Heart left ventricle (tissue), 16 donors: ENCODE results near the gene CNTNAP5. TPM values are rescaled to one million over a fixed set of nuclear protein-coding genes. Genes with fewer than 3 reads are reported as not detected.
A peak's percentile ranks its signal among the peaks of the same experiment; 100 is the strongest.

Source experiments
- ATAC-seq, 4 donors: fragments of 200-7000 bp; cut with Tn5 transposase; one replicate each; pipeline ENCODE4 v1.9.1; 2020 to 2022; ENCODE audit warnings: moderate library complexity in 4 of 4, mild to moderate bottlenecking in 3 of 4, moderate number of reproducible peaks in 1 of 4
- DNase-seq, 5 donors: peaks; one replicate each; pipeline ENCODE4 v3.0.0-alpha.2; 2020
- H3K27ac ChIP-seq, 12 donors: fragments of 200-600 bp; sonication (generic) in 4 of 12; one replicate each; pipeline versions ENCODE4 v1.5.0 to v1.8.0; 2016 to 2022; ENCODE audit warnings: mild to moderate bottlenecking in 2 of 12
- H3K27me3 ChIP-seq, 9 donors: fragments of 200-600 bp; sonication (generic) in 2 of 9; one replicate each; pipeline versions ENCODE4 v1.5.1 to v1.8.0; 2016 to 2022; ENCODE audit warnings: mild to moderate bottlenecking in 3 of 9
- H3K36me3 ChIP-seq, 9 donors: fragments of 200-600 bp; sonication (generic) in 2 of 9; one replicate each; pipeline versions ENCODE4 v1.5.0 to v1.8.0; 2018 to 2022; ENCODE audit warnings: mild to moderate bottlenecking in 2 of 9
- H3K4me1 ChIP-seq, 12 donors: fragments of 200-600 bp; sonication (generic) in 4 of 12; one replicate each; pipeline versions ENCODE4 v1.5.0 to v1.8.0; 2016 to 2022; ENCODE audit warnings: mild to moderate bottlenecking in 3 of 12
- H3K4me3 ChIP-seq, 12 donors: fragments of 200-600 bp; sonication (generic) in 4 of 12; one replicate each; pipeline versions ENCODE4 v1.5.0 to v1.8.0; 2017 to 2022; ENCODE audit warnings: mild to moderate bottlenecking in 9 of 12, moderate library complexity in 4 of 12
- H3K9me3 ChIP-seq, 12 donors: fragments of 200-600 bp; sonication (generic) in 4 of 12; one replicate each; pipeline versions ENCODE4 v1.5.0 to v1.8.0; 2016 to 2022; ENCODE audit warnings: mild to moderate bottlenecking in 1 of 12
- CTCF ChIP-seq, 12 donors: fragments of 200-600 bp; sonication (generic) in 4 of 12; IDR thresholded peaks; one replicate each; pipeline versions ENCODE4 v1.5.0 to v1.8.0; 2018 to 2022; ENCODE audit warnings: antibody characterized with exemption in 12 of 12, mild to moderate bottlenecking in 5 of 12
- POLR2A ChIP-seq, 2 donors: fragments of 450-650 bp; IDR thresholded peaks; one replicate each; pipeline ENCODE4 v1.6.1; 2017; ENCODE audit warnings: antibody characterized with exemption in 2 of 2, mild to moderate bottlenecking in 2 of 2, moderate library complexity in 2 of 2
- WGBS, 4 donors: extraction: QIAGEN DNeasy Blood & Tissue Kit in 2 of 4; methylation state at CpG; one replicate each; pipeline versions ENCODE4 v1.1.5 to v1.1.7; 2013 to 2018; 5-methylcytosine and 5-hydroxymethylcytosine counted together
- intact Hi-C, 10 donors: fragments of 100-400 bp; cut with DNase I; formaldehyde crosslinking; loops; one replicate each; pipeline versions ENCODE4 v1.11.1 to v1.14.2; 2022
- polyA plus RNA-seq, 2 donors: library from polyadenylated mRNA; stranded (reverse); fragments of 200-250 nt; gene quantifications; one replicate each; pipeline ENCODE4 v1.2.3, GENCODE V29; 2013
- total RNA-seq, 9 donors: library from RNA; depleted of rRNA in 2 of 9; stranded (reverse); fragments of >200 nt in 2 of 9; fragmentation: NEBNext Ultra II Directional in 3 of 9; extraction: Animal tissue kit (Norgen Biotek cat#: 25700) in 3 of 9; gene quantifications; one replicate each; pipeline versions ENCODE4 v1.1.0 to v1.2.4, GENCODE V29; 2016 to 2023
- donor health status: ischemic (EF 13 %, LVEDD 7.1; RV severe dilation, severe dysfunction).
- donor health status: healthy with polysubstance abuse.
- donor health status: DM: no; HTN: yes; CAD: no.
- donor health status: DM: no; HTN: no; CAD: no.
- donor health status: ischemic (EF 25% LVEDD 6.9; RV normal size, moderate dysfunction).
- donor health status: ischemic (EF 25% LVEDD 5.7; RV mildly dilated, moderate dysfunction).
- donor health status: healthy.
- donor health status: DM: yes; HTN: yes; CAD: no.
- donor health status: ischemic (EF 35%, LVEDD 5.7; RV mildly dilated, moderate dysfunction).
- donor health status: nonischemic (EF 11% LVEDD 7.7; RV severe dilation, severe dysfunction).
- donor health status: DM: yes; HTN: yes; CAD: no.
- donor health status: PGD.
- donor health status: ischemic (EF 29% LVEDD 5.4; RV normal size, mild dysfunction).
- donor health status: nonischemic (EF 23%, LVEDD 6.1; RV moderate dilation, normal function).

CNTNAP5 gene
- total and polyA plus RNA-seq, 11 donors: not detected

DNA sequence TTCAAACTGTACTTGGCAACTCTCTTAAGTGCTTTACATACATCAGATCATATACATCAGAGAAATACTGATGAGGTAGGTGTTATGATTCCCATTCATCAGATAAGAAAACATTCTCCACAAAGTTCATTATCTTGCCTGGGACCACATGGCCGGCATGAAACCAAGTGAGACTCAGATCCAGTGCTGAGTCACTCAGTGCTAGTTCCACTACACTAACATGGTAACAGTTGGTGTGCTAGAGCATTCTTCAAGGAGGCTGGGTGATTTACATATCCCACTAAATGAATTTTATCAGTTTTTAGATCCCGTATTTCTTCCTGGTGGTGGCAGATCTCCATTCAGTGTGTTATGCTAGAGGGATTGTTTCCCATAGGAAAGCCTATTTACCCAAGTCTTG lies 772.0 kb downstream of the CNTNAP5 start:
- 69 to 87% (median 70%) methylated on average over 2 of the region's 2 CpGs for WGBS, 4 donors
- ATAC-seq (no peak), DNase-seq (no peak)
- intact Hi-C loops: no loop called here
- H3K36me3 ChIP-seq: no peaks in the 10 kb centered on the region
- no peaks in the 10 kb centered on the region for H3K9me3 ChIP-seq
- H3K27me3 ChIP-seq: no peaks in the 10 kb centered on the region
- no peak overlapping the region for H3K4me3 ChIP-seq
- H3K27ac ChIP-seq: no peak overlapping the region
- H3K4me1 ChIP-seq: no peaks in the 10 kb centered on the region
- TF ChIP-seq POLR2A (IDR thresholded peaks at IDR 0.05) (no peak), CTCF (IDR thresholded peaks at IDR 0.05) (no peak)

- DNase-seq (no peak), ATAC-seq (no peak)
- H3K4me1 ChIP-seq: no peaks in the 10 kb centered on the region
- no peaks in the 10 kb centered on the region for H3K27me3 ChIP-seq
- H3K4me3 ChIP-seq: no peak overlapping the region
- no peak for TF ChIP-seq CTCF (IDR thresholded peaks at IDR 0.05)
- 46 to 60% (median 59%) methylated on average over 1 of the region's 1 CpG for WGBS, 4 donors
- intact Hi-C loops: no loop called here
- no peaks in the 10 kb centered on the region for H3K9me3 ChIP-seq
- no peak overlapping the region for H3K27ac ChIP-seq
- no peaks in the 10 kb centered on the region for H3K36me3 ChIP-seq
Measured at GRCh38 chr2:124798551-124798950, 773.5 kb downstream of the CNTNAP5 start.

GRCh38 chr2:124804014-124804940 lies 779.2 kb downstream of the CNTNAP5 start:
- no peaks in the 10 kb centered on the region for H3K9me3 ChIP-seq
- 50 to 59% (median 52%) methylated on average over 5 of the region's 5 CpGs for WGBS, 4 donors
- no peaks in the 10 kb centered on the region for H3K36me3 ChIP-seq
- H3K4me3 ChIP-seq: no peak overlapping the region
- ATAC-seq: no peak
- intact Hi-C loops: loop anchor here in 1 of 10 donors (10.0 kb wide), 1 partner anchor 769 kb away; no protein-coding TSS in a partner anchor
- DNase-seq: no peak
- H3K4me1 ChIP-seq: no peaks in the 10 kb centered on the region
- no peaks in the 10 kb centered on the region for H3K27me3 ChIP-seq
- no peak overlapping the region for H3K27ac ChIP-seq
- TF ChIP-seq CTCF (IDR thresholded peaks at IDR 0.05): peak; percentile 34 to 59 (median 51)
- no peak for TF ChIP-seq POLR2A (IDR thresholded peaks at IDR 0.05)

DNA sequence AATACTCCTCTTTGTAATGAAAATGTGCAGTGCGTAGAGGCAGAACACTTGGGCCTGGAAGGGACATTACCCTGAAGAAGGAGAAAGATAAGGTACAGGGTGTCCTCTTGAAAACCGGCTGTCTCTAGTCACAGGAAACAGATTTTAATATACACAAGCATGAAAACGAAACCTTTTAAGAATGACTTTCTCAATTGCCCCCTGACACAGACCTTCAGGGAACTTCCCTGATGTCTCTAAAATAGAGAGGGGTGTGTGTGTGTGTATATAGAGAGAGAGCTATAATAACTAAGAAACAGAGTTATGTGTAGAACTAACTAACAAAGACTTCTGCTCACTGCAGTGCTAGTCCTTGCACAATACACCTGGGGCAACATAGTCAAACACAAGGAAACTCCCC lies 780.0 kb downstream of the CNTNAP5 start:
- Histone ChIP-seq H3K27me3 (no peaks in the 10 kb centered on the region), H3K4me3 (no peak overlapping the region), H3K27ac (no peak overlapping the region), H3K9me3 (no peaks in the 10 kb centered on the region), H3K4me1 (peaks cover 0 to 3% (median 0%) of the 10 kb centered on the region in 12 donors), H3K36me3 (no peaks in the 10 kb centered on the region)
- intact Hi-C loops: loop anchor here in 2 of 10 donors (5.0 to 10.0 kb wide), 2 partner anchors 770 to 778 kb away; partner anchors contain the start of gene CNTNAP5 (in 1 of the 2)
- TF ChIP-seq POLR2A (IDR thresholded peaks at IDR 0.05) (no peak), CTCF (IDR thresholded peaks at IDR 0.05) (no peak)
- DNase-seq (no peak), ATAC-seq (no peak)
- 62 to 77% (median 69%) methylated on average over 3 of the region's 3 CpGs for WGBS, 4 donors
